ENCODE measurements around the gene DMXL1. TPM values are rescaled to one million over a fixed set of nuclear protein-coding genes. Genes with fewer than 3 reads are reported as not detected.
A peak's percentile ranks its signal among the peaks of the same experiment; 100 is the strongest.

DMXL1 gene
- total and polyA plus RNA-seq, 2 experiments from 2014 or later, result 28.4 to 41.7 TPM

DNA sequence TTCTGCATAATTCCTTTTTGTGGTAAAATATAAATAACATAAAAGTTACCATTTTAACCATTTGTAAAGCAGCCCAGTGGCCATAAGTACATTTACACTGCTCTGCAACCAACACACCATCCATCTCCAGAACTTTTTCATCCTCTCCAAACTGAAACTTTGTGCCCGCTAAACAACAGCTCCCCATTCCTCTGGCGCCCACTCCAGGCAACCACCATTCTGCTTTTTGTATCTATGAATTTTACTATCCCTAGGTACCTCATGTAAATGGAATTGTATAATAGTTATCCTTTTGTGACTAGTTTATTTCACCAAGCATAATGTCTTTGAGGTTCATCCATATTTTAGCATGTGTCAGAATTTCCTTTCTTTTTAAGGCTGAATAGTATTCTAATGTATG, 141.1 kb downstream of the DMXL1 start:
- no peaks in the 10 kb centered on the region for H3K9me3 Mint-ChIP-seq
- no peak overlapping the region for H3K27ac Mint-ChIP-seq
- DNase-seq (ENCODE audit: low spot score), result peak; percentile 6
- TF ChIP-seq CREB1 (CRISPR knock-in tag; IDR thresholded peaks at IDR 0.05; ENCODE audit: low read depth), result no peak
- TF ChIP-seq, protein P1, sequence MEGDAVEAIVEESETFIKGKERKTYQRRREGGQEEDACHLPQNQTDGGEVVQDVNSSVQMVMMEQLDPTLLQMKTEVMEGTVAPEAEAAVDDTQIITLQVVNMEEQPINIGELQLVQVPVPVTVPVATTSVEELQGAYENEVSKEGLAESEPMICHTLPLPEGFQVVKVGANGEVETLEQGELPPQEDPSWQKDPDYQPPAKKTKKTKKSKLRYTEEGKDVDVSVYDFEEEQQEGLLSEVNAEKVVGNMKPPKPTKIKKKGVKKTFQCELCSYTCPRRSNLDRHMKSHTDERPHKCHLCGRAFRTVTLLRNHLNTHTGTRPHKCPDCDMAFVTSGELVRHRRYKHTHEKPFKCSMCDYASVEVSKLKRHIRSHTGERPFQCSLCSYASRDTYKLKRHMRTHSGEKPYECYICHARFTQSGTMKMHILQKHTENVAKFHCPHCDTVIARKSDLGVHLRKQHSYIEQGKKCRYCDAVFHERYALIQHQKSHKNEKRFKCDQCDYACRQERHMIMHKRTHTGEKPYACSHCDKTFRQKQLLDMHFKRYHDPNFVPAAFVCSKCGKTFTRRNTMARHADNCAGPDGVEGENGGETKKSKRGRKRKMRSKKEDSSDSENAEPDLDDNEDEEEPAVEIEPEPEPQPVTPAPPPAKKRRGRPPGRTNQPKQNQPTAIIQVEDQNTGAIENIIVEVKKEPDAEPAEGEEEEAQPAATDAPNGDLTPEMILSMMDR (conservative IDR thresholded peaks at IDR 0.05; ENCODE audit: low read depth in 2 of 2), result peak; percentile 34 to 58; a peak in 3 of 4 replicates
- H3K27me3 Mint-ChIP-seq (ENCODE audit: insufficient read depth, low read depth, poor library complexity), result no peaks in the 10 kb centered on the region
- no peak overlapping the region for H3K4me3 ChIP-seq
- no peak overlapping the region for H3K4me2 ChIP-seq
- H2AFZ ChIP-seq, result no peak overlapping the region
- no peaks in the 10 kb centered on the region for H3F3A ChIP-seq (replicated peaks; ENCODE audit: low read depth)
- H3K27ac ChIP-seq (ENCODE audit: low read depth), result no peak overlapping the region
- no peaks in the 10 kb centered on the region for H3K36me3 ChIP-seq (ENCODE audit: insufficient read depth)
- ATAC-seq, result no peak
- no peaks in the 10 kb centered on the region for H3K4me1 Mint-ChIP-seq
- no peaks in the 10 kb centered on the region for H3K36me3 Mint-ChIP-seq (ENCODE audit: low read depth)
- no peaks in the 10 kb centered on the region for H4K20me1 ChIP-seq (replicated peaks; ENCODE audit: insufficient read depth)
- H3K79me2 ChIP-seq (replicated peaks; ENCODE audit: insufficient read depth), result no peaks in the 10 kb centered on the region
- H3K9me2 ChIP-seq (ENCODE audit: insufficient read depth), result no peaks in the 10 kb centered on the region
- H3K4me3 Mint-ChIP-seq, result no peak overlapping the region
- no peaks in the 10 kb centered on the region for H3K27me3 ChIP-seq (ENCODE audit: insufficient read depth)
- no peaks in the 10 kb centered on the region for H3K4me1 ChIP-seq (ENCODE audit: insufficient read depth)

DNA sequence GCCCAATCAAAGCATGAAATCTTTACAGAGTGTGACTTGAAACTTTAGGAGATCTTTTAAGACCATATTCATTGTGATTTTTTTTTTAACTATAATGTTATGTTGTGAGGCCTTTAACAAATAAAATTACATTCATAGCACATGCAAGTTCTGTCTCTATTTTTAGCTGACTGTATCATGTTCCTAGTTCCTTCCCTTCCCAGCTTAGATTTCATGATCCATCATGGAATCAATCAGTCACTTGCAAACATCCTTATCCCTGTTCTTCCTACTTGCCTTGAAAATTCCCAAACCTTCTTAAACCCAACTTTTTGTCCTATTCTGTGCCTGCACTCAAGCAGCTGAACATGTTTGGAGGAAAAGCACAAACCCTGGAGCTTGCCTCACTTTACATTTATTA, 141.8 kb downstream of the DMXL1 start:
- H3K9me2 ChIP-seq (ENCODE audit: insufficient read depth), result no peaks in the 10 kb centered on the region
- ATAC-seq (no peak), DNase-seq (ENCODE audit: low spot score) (no peak)
- no peaks in the 10 kb centered on the region for H3K36me3 ChIP-seq (ENCODE audit: insufficient read depth)
- H3K4me2 ChIP-seq, result no peak overlapping the region
- H3K27me3 Mint-ChIP-seq (ENCODE audit: insufficient read depth, low read depth, poor library complexity), result no peaks in the 10 kb centered on the region
- H3K27me3 ChIP-seq (ENCODE audit: insufficient read depth), result no peaks in the 10 kb centered on the region
- H3K27ac Mint-ChIP-seq, result no peak overlapping the region
- H3K36me3 Mint-ChIP-seq (ENCODE audit: low read depth), result no peaks in the 10 kb centered on the region
- no peak overlapping the region for H3K4me3 Mint-ChIP-seq
- H2AFZ ChIP-seq, result no peak overlapping the region
- no peaks in the 10 kb centered on the region for H3K4me1 ChIP-seq (ENCODE audit: insufficient read depth)
- no peaks in the 10 kb centered on the region for H3K9me3 Mint-ChIP-seq
- H4K20me1 ChIP-seq (replicated peaks; ENCODE audit: insufficient read depth), result no peaks in the 10 kb centered on the region
- no peak overlapping the region for H3K4me3 ChIP-seq
- no peaks in the 10 kb centered on the region for H3K4me1 Mint-ChIP-seq
- no peaks in the 10 kb centered on the region for H3K79me2 ChIP-seq (replicated peaks; ENCODE audit: insufficient read depth)
- no peak overlapping the region for H3K27ac ChIP-seq (ENCODE audit: low read depth)
- H3F3A ChIP-seq (replicated peaks; ENCODE audit: low read depth), result no peaks in the 10 kb centered on the region
- TF ChIP-seq, protein P1 (conservative IDR thresholded peaks at IDR 0.05; ENCODE audit: low read depth in 2 of 2), result no peak
- TF ChIP-seq POLR2AphosphoS5 (IDR thresholded peaks at IDR 0.05; ENCODE audit: low read depth) (no peak), JUNB (IDR thresholded peaks at IDR 0.05; ENCODE audit: unreplicated experiment) (no peak), NANOG (IDR thresholded peaks at IDR 0.05; ENCODE audit: borderline replicate concordance) (no peak)
- TF ChIP-seq, protein P2, sequence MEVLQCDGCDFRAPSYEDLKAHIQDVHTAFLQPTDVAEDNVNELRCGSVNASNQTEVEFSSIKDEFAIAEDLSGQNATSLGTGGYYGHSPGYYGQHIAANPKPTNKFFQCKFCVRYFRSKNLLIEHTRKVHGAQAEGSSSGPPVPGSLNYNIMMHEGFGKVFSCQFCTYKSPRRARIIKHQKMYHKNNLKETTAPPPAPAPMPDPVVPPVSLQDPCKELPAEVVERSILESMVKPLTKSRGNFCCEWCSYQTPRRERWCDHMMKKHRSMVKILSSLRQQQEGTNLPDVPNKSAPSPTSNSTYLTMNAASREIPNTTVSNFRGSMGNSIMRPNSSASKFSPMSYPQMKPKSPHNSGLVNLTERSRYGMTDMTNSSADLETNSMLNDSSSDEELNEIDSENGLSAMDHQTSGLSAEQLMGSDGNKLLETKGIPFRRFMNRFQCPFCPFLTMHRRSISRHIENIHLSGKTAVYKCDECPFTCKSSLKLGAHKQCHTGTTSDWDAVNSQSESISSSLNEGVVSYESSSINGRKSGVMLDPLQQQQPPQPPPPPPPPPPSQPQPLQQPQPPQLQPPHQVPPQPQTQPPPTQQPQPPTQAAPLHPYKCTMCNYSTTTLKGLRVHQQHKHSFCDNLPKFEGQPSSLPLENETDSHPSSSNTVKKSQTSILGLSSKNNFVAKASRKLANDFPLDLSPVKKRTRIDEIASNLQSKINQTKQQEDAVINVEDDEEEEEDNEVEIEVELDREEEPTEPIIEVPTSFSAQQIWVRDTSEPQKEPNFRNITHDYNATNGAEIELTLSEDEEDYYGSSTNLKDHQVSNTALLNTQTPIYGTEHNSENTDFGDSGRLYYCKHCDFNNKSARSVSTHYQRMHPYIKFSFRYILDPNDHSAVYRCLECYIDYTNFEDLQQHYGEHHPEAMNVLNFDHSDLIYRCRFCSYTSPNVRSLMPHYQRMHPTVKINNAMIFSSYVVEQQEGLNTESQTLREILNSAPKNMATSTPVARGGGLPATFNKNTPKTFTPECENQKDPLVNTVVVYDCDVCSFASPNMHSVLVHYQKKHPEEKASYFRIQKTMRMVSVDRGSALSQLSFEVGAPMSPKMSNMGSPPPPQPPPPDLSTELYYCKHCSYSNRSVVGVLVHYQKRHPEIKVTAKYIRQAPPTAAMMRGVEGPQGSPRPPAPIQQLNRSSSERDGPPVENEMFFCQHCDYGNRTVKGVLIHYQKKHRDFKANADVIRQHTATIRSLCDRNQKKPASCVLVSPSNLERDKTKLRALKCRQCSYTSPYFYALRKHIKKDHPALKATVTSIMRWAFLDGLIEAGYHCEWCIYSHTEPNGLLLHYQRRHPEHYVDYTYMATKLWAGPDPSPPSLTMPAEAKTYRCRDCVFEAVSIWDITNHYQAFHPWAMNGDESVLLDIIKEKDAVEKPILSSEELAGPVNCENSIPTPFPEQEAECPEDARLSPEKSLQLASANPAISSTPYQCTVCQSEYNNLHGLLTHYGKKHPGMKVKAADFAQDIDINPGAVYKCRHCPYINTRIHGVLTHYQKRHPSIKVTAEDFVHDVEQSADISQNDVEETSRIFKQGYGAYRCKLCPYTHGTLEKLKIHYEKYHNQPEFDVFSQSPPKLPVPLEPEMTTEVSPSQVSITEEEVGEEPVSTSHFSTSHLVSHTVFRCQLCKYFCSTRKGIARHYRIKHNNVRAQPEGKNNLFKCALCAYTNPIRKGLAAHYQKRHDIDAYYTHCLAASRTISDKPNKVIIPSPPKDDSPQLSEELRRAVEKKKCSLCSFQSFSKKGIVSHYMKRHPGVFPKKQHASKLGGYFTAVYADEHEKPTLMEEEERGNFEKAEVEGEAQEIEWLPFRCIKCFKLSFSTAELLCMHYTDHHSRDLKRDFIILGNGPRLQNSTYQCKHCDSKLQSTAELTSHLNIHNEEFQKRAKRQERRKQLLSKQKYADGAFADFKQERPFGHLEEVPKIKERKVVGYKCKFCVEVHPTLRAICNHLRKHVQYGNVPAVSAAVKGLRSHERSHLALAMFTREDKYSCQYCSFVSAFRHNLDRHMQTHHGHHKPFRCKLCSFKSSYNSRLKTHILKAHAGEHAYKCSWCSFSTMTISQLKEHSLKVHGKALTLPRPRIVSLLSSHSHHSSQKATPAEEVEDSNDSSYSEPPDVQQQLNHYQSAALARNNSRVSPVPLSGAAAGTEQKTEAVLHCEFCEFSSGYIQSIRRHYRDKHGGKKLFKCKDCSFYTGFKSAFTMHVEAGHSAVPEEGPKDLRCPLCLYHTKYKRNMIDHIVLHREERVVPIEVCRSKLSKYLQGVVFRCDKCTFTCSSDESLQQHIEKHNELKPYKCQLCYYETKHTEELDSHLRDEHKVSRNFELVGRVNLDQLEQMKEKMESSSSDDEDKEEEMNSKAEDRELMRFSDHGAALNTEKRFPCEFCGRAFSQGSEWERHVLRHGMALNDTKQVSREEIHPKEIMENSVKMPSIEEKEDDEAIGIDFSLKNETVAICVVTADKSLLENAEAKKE (CRISPR knock-in tag; IDR thresholded peaks at IDR 0.05), result no peak
- TF ChIP-seq, protein P3, sequence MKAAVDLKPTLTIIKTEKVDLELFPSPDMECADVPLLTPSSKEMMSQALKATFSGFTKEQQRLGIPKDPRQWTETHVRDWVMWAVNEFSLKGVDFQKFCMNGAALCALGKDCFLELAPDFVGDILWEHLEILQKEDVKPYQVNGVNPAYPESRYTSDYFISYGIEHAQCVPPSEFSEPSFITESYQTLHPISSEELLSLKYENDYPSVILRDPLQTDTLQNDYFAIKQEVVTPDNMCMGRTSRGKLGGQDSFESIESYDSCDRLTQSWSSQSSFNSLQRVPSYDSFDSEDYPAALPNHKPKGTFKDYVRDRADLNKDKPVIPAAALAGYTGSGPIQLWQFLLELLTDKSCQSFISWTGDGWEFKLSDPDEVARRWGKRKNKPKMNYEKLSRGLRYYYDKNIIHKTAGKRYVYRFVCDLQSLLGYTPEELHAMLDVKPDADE (IDR thresholded peaks at IDR 0.05), result no peak
